HepG2 (cell line): ENCODE data around the gene CCDC91.

ENCODE experiments used
- BCL6 ChIP-seq: IDR thresholded peaks from 2 replicates; pipeline ENCODE4 v1.6.1; 2016; ENCODE audit warnings: missing genetic modification reagents, missing compliant biosample characterization
- CBX5 ChIP-seq: sonication (generic); formaldehyde crosslinking; IDR thresholded peaks from 2 replicates; pipeline ENCODE4 v1.4.0; 2020; ENCODE audit warnings: missing genetic modification reagents, borderline replicate concordance
- CTCF ChIP-seq: sonication (generic); formaldehyde crosslinking; IDR thresholded peaks from 2 replicates; pipeline ENCODE4 v1.5.0; 2020; ENCODE audit warnings: mild to moderate bottlenecking, missing genetic modification reagents, moderate library complexity
- ESRRA ChIP-seq: sonication (generic); formaldehyde crosslinking; IDR thresholded peaks from 2 replicates; pipeline ENCODE4 v1.5.1; 2020; ENCODE audit warnings: mild to moderate bottlenecking, low read depth, missing genetic modification reagents
- HNF4A ChIP-seq: sonication (generic); formaldehyde crosslinking; IDR thresholded peaks from 2 replicates; pipeline ENCODE4 v1.4.0; 2020; ENCODE audit warnings: missing genetic modification reagents
- JUND ChIP-seq: sonication (generic); formaldehyde crosslinking; IDR thresholded peaks from 2 replicates; pipeline ENCODE4 v1.8.0; 2022; ENCODE audit warnings: mild to moderate bottlenecking, missing genetic modification reagents
- MAFK ChIP-seq, 2 experiments: IDR thresholded peaks in 1 of 2; conservative IDR thresholded peaks in 1 of 2; 2 replicates each; pipeline ENCODE4 v1.6.1; 2011; ENCODE audit warnings: improper control_type of control experiment in 2 of 2, low read length in 2 of 2
- MZF1 ChIP-seq: sonication (generic); formaldehyde crosslinking; IDR thresholded peaks from 2 replicates; pipeline ENCODE4 v1.8.1; 2023; ENCODE audit warnings: mild to moderate bottlenecking, missing genetic modification reagents, borderline replicate concordance
- POLR2A ChIP-seq, 2 experiments: IDR thresholded peaks; 2 replicates each; pipeline ENCODE4 v1.6.1; 2011; ENCODE audit warnings: low read depth in 2 of 2, low read length in 2 of 2, mild to moderate bottlenecking in 1 of 2, moderate library complexity in 1 of 2; ENCODE audit not compliant: insufficient read depth in 1 of 2
- POLR2AphosphoS5 ChIP-seq: IDR thresholded peaks from 2 replicates; pipeline ENCODE4 v1.6.1; 2012; ENCODE audit warnings: low read depth, low read length
- RAD21 ChIP-seq: fragments of 450-650 bp; formaldehyde crosslinking; IDR thresholded peaks from 2 replicates; pipeline ENCODE4 v1.5.0; 2020; ENCODE audit warnings: mild to moderate bottlenecking
- RXRB ChIP-seq: IDR thresholded peaks from 2 replicates; pipeline ENCODE4 v1.6.1; 2016; ENCODE audit warnings: borderline replicate concordance, missing genetic modification reagents, missing compliant biosample characterization
- TAF1 ChIP-seq: sonication (generic); formaldehyde crosslinking; IDR thresholded peaks from 2 replicates; pipeline ENCODE4 v1.4.0; 2020; ENCODE audit warnings: missing genetic modification reagents
- TSC22D2 ChIP-seq: sonication (generic); formaldehyde crosslinking; IDR thresholded peaks from 2 replicates; pipeline ENCODE4 v1.5.1; 2020; ENCODE audit warnings: missing genetic modification reagents, mild to moderate bottlenecking, borderline replicate concordance

DNA sequence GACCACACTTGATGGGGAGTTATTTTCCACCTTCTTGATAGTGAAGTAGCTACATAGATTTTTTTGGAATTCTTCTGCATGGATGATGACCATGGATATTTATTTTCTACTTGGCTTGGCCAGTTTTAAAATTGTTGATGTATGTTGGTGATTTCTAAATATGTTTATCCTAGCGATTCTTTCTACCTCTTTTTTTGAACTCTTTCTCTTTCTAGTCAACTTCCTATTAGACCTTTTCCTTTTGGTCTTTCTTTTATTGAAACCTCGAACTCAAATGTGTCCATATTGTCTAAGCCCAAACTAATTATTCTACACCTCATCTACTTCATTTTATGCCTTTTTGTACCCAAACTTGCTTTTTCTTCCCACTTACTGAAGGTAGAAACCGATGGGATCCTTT lies 37.0 kb downstream of the CCDC91 start:
- TF ChIP-seq ESRRA (no peak), RAD21 (CRISPR knock-in tag) (no peak), CTCF (CRISPR knock-in tag) (no peak), TAF1 (no peak), POLR2A (IDR thresholded peaks at IDR 0.05; ENCODE audit: insufficient read depth in 1 of 2, low read depth in 2 of 2, low read length in 2 of 2) (no peak), MZF1 (no peak), CBX5 (no peak), RXRB (no peak), TSC22D2 (CRISPR knock-in tag) (no peak), POLR2AphosphoS5 (no peak), JUND (CRISPR knock-in tag) (no peak), BCL6 (CRISPR knock-in tag) (no peak), HNF4A (no peak), MAFK (conservative IDR thresholded peaks at IDR 0.05 in 1 of 2, IDR thresholded peaks at IDR 0.05 in 1 of 2; ENCODE audit: low read length in 2 of 2) (no peak)
